Measurements from ENCODE around the gene EIF4EBP2. TPM values are rescaled to one million over a fixed set of nuclear protein-coding genes. Genes with fewer than 3 reads are reported as not detected.

Gene EIF4EBP2
- total and polyA plus RNA-seq, 2 experiments from 2014 or later: 42.0 to 131 TPM

DNA sequence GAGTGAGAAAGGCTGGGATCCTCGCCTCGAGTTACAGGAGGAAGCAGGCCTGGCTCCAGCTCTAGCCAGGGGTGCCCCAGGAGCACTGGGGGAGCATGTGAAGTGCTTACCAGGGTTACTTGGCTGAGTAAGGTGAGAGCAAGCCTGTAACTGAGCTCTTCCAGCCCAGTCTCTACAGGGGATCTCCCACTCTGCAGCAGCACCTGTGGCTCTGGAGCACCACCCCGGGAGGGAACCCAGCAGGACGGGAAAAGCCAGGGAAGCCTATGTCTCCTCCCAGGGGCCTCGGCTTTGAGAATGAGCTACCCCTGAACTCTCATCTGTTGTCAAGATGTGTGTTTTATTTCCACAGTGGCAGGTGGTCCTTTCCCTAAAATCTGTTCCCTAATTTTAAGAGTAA lies 32.1 kb upstream of the EIF4EBP2 start:
- peaks cover 3% of the 10 kb centered on the region for H3K27me3 Mint-ChIP-seq (ENCODE audit: insufficient read depth, low read depth, poor library complexity)
- Histone ChIP-seq H3K4me1 (ENCODE audit: insufficient read depth) (peaks cover 19% of the 10 kb centered on the region), H3K4me2 (no peak overlapping the region), H3K36me3 (ENCODE audit: insufficient read depth) (no peaks in the 10 kb centered on the region; the same call in 1 of the 2 replicates), H3K79me2 (replicated peaks; ENCODE audit: insufficient read depth) (0 out of 2 replicates have a peak, but pooled peaks cover 4% of the 10 kb centered on the region), H2AFZ (no peak overlapping the region), H3K27ac (ENCODE audit: low read depth) (no peak overlapping the region), H4K20me1 (replicated peaks; ENCODE audit: insufficient read depth) (no peaks in the 10 kb centered on the region; the same call in 1 of the 2 replicates), H3F3A (replicated peaks; ENCODE audit: low read depth) (0 out of 2 replicates have a peak, but pooled peaks cover 6% of the 10 kb centered on the region), H3K27me3 (ENCODE audit: insufficient read depth) (no peaks in the 10 kb centered on the region), H3K9me2 (ENCODE audit: insufficient read depth) (no peaks in the 10 kb centered on the region), H3K4me3 (no peak overlapping the region)
- DNase-seq (ENCODE audit: low spot score): no peak
- H3K36me3 Mint-ChIP-seq (ENCODE audit: low read depth): peaks cover 26% of the 10 kb centered on the region; the same call in 2 of the 3 replicates
- no peaks in the 10 kb centered on the region for H3K9me3 Mint-ChIP-seq
- ATAC-seq: no peak
- TF ChIP-seq, protein P1, sequence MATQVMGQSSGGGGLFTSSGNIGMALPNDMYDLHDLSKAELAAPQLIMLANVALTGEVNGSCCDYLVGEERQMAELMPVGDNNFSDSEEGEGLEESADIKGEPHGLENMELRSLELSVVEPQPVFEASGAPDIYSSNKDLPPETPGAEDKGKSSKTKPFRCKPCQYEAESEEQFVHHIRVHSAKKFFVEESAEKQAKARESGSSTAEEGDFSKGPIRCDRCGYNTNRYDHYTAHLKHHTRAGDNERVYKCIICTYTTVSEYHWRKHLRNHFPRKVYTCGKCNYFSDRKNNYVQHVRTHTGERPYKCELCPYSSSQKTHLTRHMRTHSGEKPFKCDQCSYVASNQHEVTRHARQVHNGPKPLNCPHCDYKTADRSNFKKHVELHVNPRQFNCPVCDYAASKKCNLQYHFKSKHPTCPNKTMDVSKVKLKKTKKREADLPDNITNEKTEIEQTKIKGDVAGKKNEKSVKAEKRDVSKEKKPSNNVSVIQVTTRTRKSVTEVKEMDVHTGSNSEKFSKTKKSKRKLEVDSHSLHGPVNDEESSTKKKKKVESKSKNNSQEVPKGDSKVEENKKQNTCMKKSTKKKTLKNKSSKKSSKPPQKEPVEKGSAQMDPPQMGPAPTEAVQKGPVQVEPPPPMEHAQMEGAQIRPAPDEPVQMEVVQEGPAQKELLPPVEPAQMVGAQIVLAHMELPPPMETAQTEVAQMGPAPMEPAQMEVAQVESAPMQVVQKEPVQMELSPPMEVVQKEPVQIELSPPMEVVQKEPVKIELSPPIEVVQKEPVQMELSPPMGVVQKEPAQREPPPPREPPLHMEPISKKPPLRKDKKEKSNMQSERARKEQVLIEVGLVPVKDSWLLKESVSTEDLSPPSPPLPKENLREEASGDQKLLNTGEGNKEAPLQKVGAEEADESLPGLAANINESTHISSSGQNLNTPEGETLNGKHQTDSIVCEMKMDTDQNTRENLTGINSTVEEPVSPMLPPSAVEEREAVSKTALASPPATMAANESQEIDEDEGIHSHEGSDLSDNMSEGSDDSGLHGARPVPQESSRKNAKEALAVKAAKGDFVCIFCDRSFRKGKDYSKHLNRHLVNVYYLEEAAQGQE (IDR thresholded peaks at IDR 0.05; ENCODE audit: unreplicated experiment): no peak
- TF ChIP-seq, protein P2, sequence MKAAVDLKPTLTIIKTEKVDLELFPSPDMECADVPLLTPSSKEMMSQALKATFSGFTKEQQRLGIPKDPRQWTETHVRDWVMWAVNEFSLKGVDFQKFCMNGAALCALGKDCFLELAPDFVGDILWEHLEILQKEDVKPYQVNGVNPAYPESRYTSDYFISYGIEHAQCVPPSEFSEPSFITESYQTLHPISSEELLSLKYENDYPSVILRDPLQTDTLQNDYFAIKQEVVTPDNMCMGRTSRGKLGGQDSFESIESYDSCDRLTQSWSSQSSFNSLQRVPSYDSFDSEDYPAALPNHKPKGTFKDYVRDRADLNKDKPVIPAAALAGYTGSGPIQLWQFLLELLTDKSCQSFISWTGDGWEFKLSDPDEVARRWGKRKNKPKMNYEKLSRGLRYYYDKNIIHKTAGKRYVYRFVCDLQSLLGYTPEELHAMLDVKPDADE (IDR thresholded peaks at IDR 0.05): no peak
- TF ChIP-seq NANOG (IDR thresholded peaks at IDR 0.05; ENCODE audit: borderline replicate concordance) (no peak), ZNF114 (CRISPR knock-in tag; IDR thresholded peaks at IDR 0.05) (no peak)
- TF ChIP-seq, protein P3, sequence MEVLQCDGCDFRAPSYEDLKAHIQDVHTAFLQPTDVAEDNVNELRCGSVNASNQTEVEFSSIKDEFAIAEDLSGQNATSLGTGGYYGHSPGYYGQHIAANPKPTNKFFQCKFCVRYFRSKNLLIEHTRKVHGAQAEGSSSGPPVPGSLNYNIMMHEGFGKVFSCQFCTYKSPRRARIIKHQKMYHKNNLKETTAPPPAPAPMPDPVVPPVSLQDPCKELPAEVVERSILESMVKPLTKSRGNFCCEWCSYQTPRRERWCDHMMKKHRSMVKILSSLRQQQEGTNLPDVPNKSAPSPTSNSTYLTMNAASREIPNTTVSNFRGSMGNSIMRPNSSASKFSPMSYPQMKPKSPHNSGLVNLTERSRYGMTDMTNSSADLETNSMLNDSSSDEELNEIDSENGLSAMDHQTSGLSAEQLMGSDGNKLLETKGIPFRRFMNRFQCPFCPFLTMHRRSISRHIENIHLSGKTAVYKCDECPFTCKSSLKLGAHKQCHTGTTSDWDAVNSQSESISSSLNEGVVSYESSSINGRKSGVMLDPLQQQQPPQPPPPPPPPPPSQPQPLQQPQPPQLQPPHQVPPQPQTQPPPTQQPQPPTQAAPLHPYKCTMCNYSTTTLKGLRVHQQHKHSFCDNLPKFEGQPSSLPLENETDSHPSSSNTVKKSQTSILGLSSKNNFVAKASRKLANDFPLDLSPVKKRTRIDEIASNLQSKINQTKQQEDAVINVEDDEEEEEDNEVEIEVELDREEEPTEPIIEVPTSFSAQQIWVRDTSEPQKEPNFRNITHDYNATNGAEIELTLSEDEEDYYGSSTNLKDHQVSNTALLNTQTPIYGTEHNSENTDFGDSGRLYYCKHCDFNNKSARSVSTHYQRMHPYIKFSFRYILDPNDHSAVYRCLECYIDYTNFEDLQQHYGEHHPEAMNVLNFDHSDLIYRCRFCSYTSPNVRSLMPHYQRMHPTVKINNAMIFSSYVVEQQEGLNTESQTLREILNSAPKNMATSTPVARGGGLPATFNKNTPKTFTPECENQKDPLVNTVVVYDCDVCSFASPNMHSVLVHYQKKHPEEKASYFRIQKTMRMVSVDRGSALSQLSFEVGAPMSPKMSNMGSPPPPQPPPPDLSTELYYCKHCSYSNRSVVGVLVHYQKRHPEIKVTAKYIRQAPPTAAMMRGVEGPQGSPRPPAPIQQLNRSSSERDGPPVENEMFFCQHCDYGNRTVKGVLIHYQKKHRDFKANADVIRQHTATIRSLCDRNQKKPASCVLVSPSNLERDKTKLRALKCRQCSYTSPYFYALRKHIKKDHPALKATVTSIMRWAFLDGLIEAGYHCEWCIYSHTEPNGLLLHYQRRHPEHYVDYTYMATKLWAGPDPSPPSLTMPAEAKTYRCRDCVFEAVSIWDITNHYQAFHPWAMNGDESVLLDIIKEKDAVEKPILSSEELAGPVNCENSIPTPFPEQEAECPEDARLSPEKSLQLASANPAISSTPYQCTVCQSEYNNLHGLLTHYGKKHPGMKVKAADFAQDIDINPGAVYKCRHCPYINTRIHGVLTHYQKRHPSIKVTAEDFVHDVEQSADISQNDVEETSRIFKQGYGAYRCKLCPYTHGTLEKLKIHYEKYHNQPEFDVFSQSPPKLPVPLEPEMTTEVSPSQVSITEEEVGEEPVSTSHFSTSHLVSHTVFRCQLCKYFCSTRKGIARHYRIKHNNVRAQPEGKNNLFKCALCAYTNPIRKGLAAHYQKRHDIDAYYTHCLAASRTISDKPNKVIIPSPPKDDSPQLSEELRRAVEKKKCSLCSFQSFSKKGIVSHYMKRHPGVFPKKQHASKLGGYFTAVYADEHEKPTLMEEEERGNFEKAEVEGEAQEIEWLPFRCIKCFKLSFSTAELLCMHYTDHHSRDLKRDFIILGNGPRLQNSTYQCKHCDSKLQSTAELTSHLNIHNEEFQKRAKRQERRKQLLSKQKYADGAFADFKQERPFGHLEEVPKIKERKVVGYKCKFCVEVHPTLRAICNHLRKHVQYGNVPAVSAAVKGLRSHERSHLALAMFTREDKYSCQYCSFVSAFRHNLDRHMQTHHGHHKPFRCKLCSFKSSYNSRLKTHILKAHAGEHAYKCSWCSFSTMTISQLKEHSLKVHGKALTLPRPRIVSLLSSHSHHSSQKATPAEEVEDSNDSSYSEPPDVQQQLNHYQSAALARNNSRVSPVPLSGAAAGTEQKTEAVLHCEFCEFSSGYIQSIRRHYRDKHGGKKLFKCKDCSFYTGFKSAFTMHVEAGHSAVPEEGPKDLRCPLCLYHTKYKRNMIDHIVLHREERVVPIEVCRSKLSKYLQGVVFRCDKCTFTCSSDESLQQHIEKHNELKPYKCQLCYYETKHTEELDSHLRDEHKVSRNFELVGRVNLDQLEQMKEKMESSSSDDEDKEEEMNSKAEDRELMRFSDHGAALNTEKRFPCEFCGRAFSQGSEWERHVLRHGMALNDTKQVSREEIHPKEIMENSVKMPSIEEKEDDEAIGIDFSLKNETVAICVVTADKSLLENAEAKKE (CRISPR knock-in tag; IDR thresholded peaks at IDR 0.05): no peak
- H3K4me1 Mint-ChIP-seq: peaks cover 14% of the 10 kb centered on the region
- H3K4me3 Mint-ChIP-seq: no peak overlapping the region
- no peak overlapping the region for H3K27ac Mint-ChIP-seq
